Tibial nerve (tissue), 4 donors: ENCODE data around the gene CHM. TPM values are rescaled to one million over a fixed set of nuclear protein-coding genes. Genes with fewer than 3 reads are reported as not detected.
"Not testable (repeated sequence)": the region's sequence is repeated elsewhere in the genome, so short reads cannot be mapped to it uniquely, and the experiment has no call there.

Experiments
- DNase-seq, 2 donors: peaks; one replicate each; pipeline ENCODE4 v3.0.0-alpha.2; 2019; ENCODE audit warnings: low spot score in 2 of 2
- H3K27ac ChIP-seq, 4 donors: fragments of 200-600 bp; sonication (generic) in 3 of 4; one replicate each; pipeline ENCODE4 v1.5.1; 2017 to 2019; ENCODE audit warnings: mild to moderate bottlenecking in 1 of 4
- H3K27me3 ChIP-seq, 2 donors: fragments of 200-600 bp; sonication (generic) in 1 of 2; one replicate each; pipeline versions ENCODE4 v1.5.1 to v1.6.0; 2017 to 2019
- H3K36me3 ChIP-seq, 3 donors: fragments of 200-600 bp; sonication (generic); one replicate each; pipeline ENCODE4 v1.5.1; 2018 to 2019
- H3K4me1 ChIP-seq, 4 donors: fragments of 200-600 bp; sonication (generic) in 3 of 4; one replicate each; pipeline ENCODE4 v1.5.1; 2017 to 2019
- H3K4me3 ChIP-seq, 4 donors: fragments of 200-600 bp; sonication (generic) in 3 of 4; one replicate each; pipeline ENCODE4 v1.5.1; 2017 to 2019; ENCODE audit warnings: mild to moderate bottlenecking in 1 of 4, moderate library complexity in 1 of 4
- H3K9me3 ChIP-seq, 4 donors: fragments of 200-600 bp; sonication (generic) in 3 of 4; one replicate each; pipeline ENCODE4 v1.5.1; 2017 to 2019
- CTCF ChIP-seq, 5 experiments: fragments of 200-600 bp in 3 of 5; fragments of 450-650 bp in 2 of 5; sonication (generic) in 3 of 5; IDR thresholded peaks; one replicate each; pipeline ENCODE4 v1.5.1; 2016 to 2019; ENCODE audit warnings: antibody characterized with exemption in 5 of 5, mild to moderate bottlenecking in 3 of 5, moderate library complexity in 2 of 5
- EP300 ChIP-seq, 2 donors: sonication (generic); formaldehyde crosslinking; IDR thresholded peaks; one replicate each; pipeline ENCODE4 v1.6.1; 2017; ENCODE audit warnings: antibody characterized with exemption in 2 of 2, mild to moderate bottlenecking in 1 of 2
- POLR2A ChIP-seq, 2 donors: fragments of 450-650 bp; IDR thresholded peaks; one replicate each; pipeline ENCODE4 v1.6.1; 2017; ENCODE audit warnings: antibody characterized with exemption in 2 of 2, mild to moderate bottlenecking in 2 of 2, moderate library complexity in 2 of 2
- WGBS, 2 donors: methylation state at CpG; one replicate each; pipeline ENCODE4 v1.1.5; 2018; 5-methylcytosine and 5-hydroxymethylcytosine counted together
- total RNA-seq, 4 donors: library from RNA; depleted of rRNA; stranded (reverse); fragments of >200 nt; gene quantifications; one replicate each; pipeline ENCODE4 v1.1.0, GENCODE V29; 2016

CHM gene
- total RNA-seq, 4 donors from 2014 or later, result 16.2 to 27.8 (median 18.1) TPM

DNA sequence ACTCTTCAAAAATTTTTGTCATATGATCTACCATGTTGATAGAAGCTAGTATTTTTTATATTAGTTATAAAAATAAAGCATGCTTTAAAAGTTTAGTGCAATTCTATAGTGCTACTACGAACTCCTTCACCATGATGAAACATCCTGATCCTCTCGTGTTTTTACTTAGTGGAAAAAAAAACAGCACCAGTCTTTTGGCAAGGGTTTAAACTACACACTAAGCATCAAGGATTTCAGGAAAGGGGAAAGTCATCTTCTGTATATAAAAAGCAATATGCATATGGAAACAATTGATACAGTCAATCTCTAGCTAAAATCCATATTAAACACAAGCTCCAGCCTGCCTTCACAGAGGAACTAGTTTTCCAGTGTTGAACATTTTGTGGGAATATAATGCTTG, 18.7 kb downstream of the CHM start:
- Histone ChIP-seq H3K4me3 (no peak overlapping the region), H3K36me3 (peaks cover 0 to 6% (median 0%) of the 10 kb centered on the region in 3 donors), H3K4me1 (no peaks in the 10 kb centered on the region), H3K27ac (no peak overlapping the region), H3K27me3 (no peaks in the 10 kb centered on the region), H3K9me3 (no peaks in the 10 kb centered on the region)
- WGBS, 2 donors, result 48% methylated on average over 2 of the region's 2 CpGs
- TF ChIP-seq EP300 (IDR thresholded peaks at IDR 0.05) (no peak), POLR2A (IDR thresholded peaks at IDR 0.05) (no peak), CTCF (IDR thresholded peaks at IDR 0.05) (no peak)
- DNase-seq, result no peak

DNA sequence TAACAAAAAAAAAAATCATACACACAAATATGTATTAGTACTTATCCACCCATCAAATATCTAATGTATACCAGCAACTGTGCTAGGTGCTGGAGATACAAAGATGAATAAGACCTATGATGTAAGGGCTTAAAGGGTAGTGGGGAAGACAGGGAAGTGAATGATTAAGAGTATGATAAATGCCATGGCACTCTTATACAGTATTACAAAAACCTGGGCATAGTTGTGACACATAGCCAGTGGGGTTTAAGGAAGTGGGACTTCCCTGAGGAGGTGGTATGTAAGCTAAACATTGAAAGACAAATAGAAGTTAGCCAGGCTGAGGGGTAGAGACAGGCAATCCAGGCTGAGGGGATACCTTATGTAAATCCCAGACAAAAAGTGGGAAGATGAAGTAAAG, 23.5 kb downstream of the CHM start:
- no peak for TF ChIP-seq CTCF (IDR thresholded peaks at IDR 0.05)
- TF ChIP-seq POLR2A (IDR thresholded peaks at IDR 0.05), result no peak
- TF ChIP-seq EP300 (IDR thresholded peaks at IDR 0.05), result no peak
- no peak for DNase-seq
- H3K36me3 ChIP-seq, result peaks cover 0 to 6% (median 0%) of the 10 kb centered on the region in 3 donors
- H3K4me1 ChIP-seq, result peaks cover 0 to 9% (median 0%) of the 10 kb centered on the region in 4 donors
- no peak overlapping the region for H3K4me3 ChIP-seq
- H3K9me3 ChIP-seq, result no peaks in the 10 kb centered on the region
- H3K27ac ChIP-seq, result no peak overlapping the region
- H3K27me3 ChIP-seq, result no peaks in the 10 kb centered on the region

- no peak overlapping the region for H3K4me3 ChIP-seq
- peaks cover 0 to 9% (median 0%) of the 10 kb centered on the region in 4 donors for H3K4me1 ChIP-seq
- H3K27ac ChIP-seq, result no peak overlapping the region
- TF ChIP-seq CTCF (IDR thresholded peaks at IDR 0.05), result no peak
- no peak for TF ChIP-seq EP300 (IDR thresholded peaks at IDR 0.05)
- H3K27me3 ChIP-seq, result no peaks in the 10 kb centered on the region
- no peak for DNase-seq
- H3K9me3 ChIP-seq, result no peaks in the 10 kb centered on the region
- H3K36me3 ChIP-seq, result peaks cover 0 to 6% (median 0%) of the 10 kb centered on the region in 3 donors
Measured at GRCh38 chrX:86021652-86022289, 25.6 kb downstream of the CHM start.

DNA sequence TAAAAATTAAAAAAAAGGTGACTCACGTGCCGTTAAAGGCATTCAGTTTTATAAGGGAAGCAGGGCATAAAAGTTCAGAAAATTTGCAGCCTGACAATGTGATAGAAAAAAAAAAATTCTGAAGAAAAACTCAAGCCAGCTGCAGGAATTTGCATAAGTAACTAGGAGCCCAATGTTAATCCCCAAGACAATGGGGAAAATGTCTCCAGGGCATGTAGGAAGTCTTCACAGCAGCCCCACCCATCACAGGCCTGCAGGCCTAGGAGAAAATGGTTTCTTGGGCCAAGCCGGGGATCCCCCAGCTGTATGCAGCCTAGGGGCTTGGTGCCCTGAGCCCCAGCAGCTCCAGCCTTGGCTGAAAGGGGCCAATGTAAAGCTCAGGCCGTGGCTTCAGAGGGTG, 31.2 kb downstream of the CHM start:
- DNase-seq, result no peak
- Histone ChIP-seq H3K4me3 (no peak overlapping the region), H3K27me3 (peaks cover 0 to 3% of the 10 kb centered on the region in 2 donors), H3K36me3 (no peaks in the 10 kb centered on the region), H3K4me1 (no peaks in the 10 kb centered on the region), H3K9me3 (no peaks in the 10 kb centered on the region), H3K27ac (no peak overlapping the region)
- 59 to 64% methylated on average over 2 to 4 of the region's 4 CpGs for WGBS, 2 donors
- TF ChIP-seq POLR2A (IDR thresholded peaks at IDR 0.05), result no peak
- no peak for TF ChIP-seq EP300 (IDR thresholded peaks at IDR 0.05)
- no peak for TF ChIP-seq CTCF (IDR thresholded peaks at IDR 0.05)

DNA sequence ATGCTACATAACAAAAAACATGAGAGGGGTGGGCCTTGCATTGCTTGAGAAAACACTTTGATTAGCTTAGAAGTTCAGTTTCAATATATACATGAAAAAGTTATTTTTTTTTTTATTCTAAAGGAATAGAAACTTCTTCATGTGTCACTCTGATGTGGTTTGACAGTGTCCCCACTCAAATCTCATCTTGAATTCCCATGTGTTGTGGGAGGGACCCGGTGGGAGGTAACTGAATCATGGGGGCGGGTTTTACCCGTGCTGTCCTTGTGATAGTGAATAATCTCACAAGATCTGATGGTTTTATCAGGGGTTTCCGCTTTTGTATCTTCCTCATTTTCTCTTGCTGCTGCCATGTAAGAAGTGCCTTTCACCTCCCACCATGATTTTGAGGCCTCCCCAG, 32.4 kb downstream of the CHM start:
- H3K27ac ChIP-seq, DNase-seq, H3K9me3 ChIP-seq, H3K27me3 ChIP-seq, H3K4me1 ChIP-seq, H3K36me3 ChIP-seq, H3K4me3 ChIP-seq: not testable (repeated sequence)
- WGBS, 2 donors, result 84 to 86% methylated on average over 4 of the region's 4 CpGs

GRCh38 chrX:86014421-86014820, 32.9 kb downstream of the CHM start:
- no peaks in the 10 kb centered on the region for H3K9me3 ChIP-seq
- no peak for TF ChIP-seq EP300 (IDR thresholded peaks at IDR 0.05)
- TF ChIP-seq POLR2A (IDR thresholded peaks at IDR 0.05), result no peak
- TF ChIP-seq CTCF (IDR thresholded peaks at IDR 0.05), result no peak
- H3K36me3 ChIP-seq, result no peaks in the 10 kb centered on the region
- WGBS, 2 donors, result 67 to 68% methylated on average over 5 of the region's 5 CpGs
- no peak overlapping the region for H3K27ac ChIP-seq
- DNase-seq, result no peak
- peaks cover 0 to 3% of the 10 kb centered on the region in 2 donors for H3K27me3 ChIP-seq
- no peaks in the 10 kb centered on the region for H3K4me1 ChIP-seq
- no peak overlapping the region for H3K4me3 ChIP-seq
